ENCODE data around the gene LDLRAD4. TPM values are rescaled to one million over a fixed set of nuclear protein-coding genes. Genes with fewer than 3 reads are reported as not detected.

The LDLRAD4 gene
- total RNA-seq, 1 donor from 2014 or later, result 20.4 TPM

DNA sequence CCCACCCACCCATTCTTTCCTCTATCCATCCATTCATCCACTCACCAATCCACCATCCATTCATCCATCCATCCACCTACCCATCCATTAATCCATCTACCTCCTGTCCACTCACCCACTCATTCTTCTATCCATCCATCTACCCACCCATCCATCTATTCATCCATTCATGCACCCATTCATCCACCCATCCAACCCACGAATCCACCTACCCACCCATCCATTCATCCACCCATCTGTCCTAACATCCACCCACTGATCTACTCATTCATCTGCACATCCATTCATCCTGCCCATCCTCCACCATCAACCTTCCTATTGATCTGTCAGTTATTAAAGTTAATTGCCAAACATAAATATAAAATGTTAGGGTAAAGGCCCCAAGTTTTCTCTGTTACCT, 25.6 kb downstream of the LDLRAD4 start:
- Mint-ChIP-seq H3K4me1 (ENCODE audit: unreplicated experiment) (no peaks in the 10 kb centered on the region), H3K36me3 (ENCODE audit: unreplicated experiment) (no peaks in the 10 kb centered on the region), H3K4me3 (ENCODE audit: unreplicated experiment) (no peak overlapping the region), H3K9me3 (ENCODE audit: unreplicated experiment) (no peaks in the 10 kb centered on the region), H3K27me3 (ENCODE audit: unreplicated experiment) (no peaks in the 10 kb centered on the region), H3K27ac (ENCODE audit: unreplicated experiment) (no peak overlapping the region)
- TF ChIP-seq, protein P1, sequence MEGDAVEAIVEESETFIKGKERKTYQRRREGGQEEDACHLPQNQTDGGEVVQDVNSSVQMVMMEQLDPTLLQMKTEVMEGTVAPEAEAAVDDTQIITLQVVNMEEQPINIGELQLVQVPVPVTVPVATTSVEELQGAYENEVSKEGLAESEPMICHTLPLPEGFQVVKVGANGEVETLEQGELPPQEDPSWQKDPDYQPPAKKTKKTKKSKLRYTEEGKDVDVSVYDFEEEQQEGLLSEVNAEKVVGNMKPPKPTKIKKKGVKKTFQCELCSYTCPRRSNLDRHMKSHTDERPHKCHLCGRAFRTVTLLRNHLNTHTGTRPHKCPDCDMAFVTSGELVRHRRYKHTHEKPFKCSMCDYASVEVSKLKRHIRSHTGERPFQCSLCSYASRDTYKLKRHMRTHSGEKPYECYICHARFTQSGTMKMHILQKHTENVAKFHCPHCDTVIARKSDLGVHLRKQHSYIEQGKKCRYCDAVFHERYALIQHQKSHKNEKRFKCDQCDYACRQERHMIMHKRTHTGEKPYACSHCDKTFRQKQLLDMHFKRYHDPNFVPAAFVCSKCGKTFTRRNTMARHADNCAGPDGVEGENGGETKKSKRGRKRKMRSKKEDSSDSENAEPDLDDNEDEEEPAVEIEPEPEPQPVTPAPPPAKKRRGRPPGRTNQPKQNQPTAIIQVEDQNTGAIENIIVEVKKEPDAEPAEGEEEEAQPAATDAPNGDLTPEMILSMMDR (IDR thresholded peaks at IDR 0.05), result no peak
- DNase-seq (ENCODE audit: extremely low spot score, unreplicated experiment), result no peak

GRCh38 chr18:13245481-13246000, 27.0 kb downstream of the LDLRAD4 start:
- H3K4me3 Mint-ChIP-seq (ENCODE audit: unreplicated experiment), result no peak overlapping the region
- TF ChIP-seq, protein P1 (IDR thresholded peaks at IDR 0.05), result no peak

DNA sequence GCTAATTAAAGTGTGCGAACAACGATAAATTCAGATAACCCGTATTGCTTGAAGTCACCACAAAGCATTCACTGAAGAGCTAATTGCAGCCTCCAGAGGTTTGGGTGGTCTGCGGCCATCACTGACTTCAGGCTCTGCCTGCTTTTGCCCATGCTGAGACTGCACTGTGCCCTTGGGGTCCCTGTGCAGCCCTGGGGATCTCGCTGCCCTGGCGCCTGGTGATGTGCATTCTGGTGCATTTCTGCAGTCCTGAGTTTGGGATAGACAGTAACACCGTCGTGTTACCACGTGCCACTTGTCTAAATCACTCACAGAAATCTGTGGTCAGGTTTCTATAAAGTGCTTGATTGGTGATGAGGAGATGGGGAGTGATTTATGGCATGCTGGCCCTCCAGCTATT, 27.6 kb downstream of the LDLRAD4 start:
- TF ChIP-seq, protein P1 (IDR thresholded peaks at IDR 0.05), result no peak
- H3K9me3 Mint-ChIP-seq (ENCODE audit: unreplicated experiment), result peaks cover 4% of the 10 kb centered on the region

More at GRCh38 chr18:13245481-13246000, 27.0 kb downstream of the LDLRAD4 start:
- peaks cover 6% of the 10 kb centered on the region for H3K27me3 Mint-ChIP-seq (ENCODE audit: unreplicated experiment)
- H3K9me3 Mint-ChIP-seq (ENCODE audit: unreplicated experiment), result peaks cover 4% of the 10 kb centered on the region
- no peak overlapping the region for H3K27ac Mint-ChIP-seq (ENCODE audit: unreplicated experiment)
- DNase-seq (ENCODE audit: extremely low spot score, unreplicated experiment), result peak; percentile 38
- H3K36me3 Mint-ChIP-seq (ENCODE audit: unreplicated experiment), result no peaks in the 10 kb centered on the region
- no peaks in the 10 kb centered on the region for H3K4me1 Mint-ChIP-seq (ENCODE audit: unreplicated experiment)

GRCh38 chr18:13246591-13246990, 28.0 kb downstream of the LDLRAD4 start:
- H3K9me3 Mint-ChIP-seq (ENCODE audit: unreplicated experiment), result peaks cover 4% of the 10 kb centered on the region
- H3K4me1 Mint-ChIP-seq (ENCODE audit: unreplicated experiment), result no peaks in the 10 kb centered on the region
- DNase-seq (ENCODE audit: extremely low spot score, unreplicated experiment), result peak; percentile 32
- TF ChIP-seq, protein P1 (IDR thresholded peaks at IDR 0.05), result no peak
- H3K27ac Mint-ChIP-seq (ENCODE audit: unreplicated experiment), result no peak overlapping the region
- H3K27me3 Mint-ChIP-seq (ENCODE audit: unreplicated experiment), result peaks cover 9% of the 10 kb centered on the region
- no peak overlapping the region for H3K4me3 Mint-ChIP-seq (ENCODE audit: unreplicated experiment)
- H3K36me3 Mint-ChIP-seq (ENCODE audit: unreplicated experiment), result no peaks in the 10 kb centered on the region

More for the DNA sequence above, 27.6 kb downstream of the LDLRAD4 start:
- Mint-ChIP-seq H3K27ac (ENCODE audit: unreplicated experiment) (no peak overlapping the region), H3K4me3 (ENCODE audit: unreplicated experiment) (no peak overlapping the region), H3K4me1 (ENCODE audit: unreplicated experiment) (no peaks in the 10 kb centered on the region), H3K27me3 (ENCODE audit: unreplicated experiment) (peaks cover 8% of the 10 kb centered on the region), H3K36me3 (ENCODE audit: unreplicated experiment) (no peaks in the 10 kb centered on the region)
- DNase-seq (ENCODE audit: extremely low spot score, unreplicated experiment), result peak; percentile 62

- Mint-ChIP-seq H3K27me3 (ENCODE audit: unreplicated experiment) (peaks cover 9% of the 10 kb centered on the region), H3K36me3 (ENCODE audit: unreplicated experiment) (no peaks in the 10 kb centered on the region), H3K27ac (ENCODE audit: unreplicated experiment) (no peak overlapping the region), H3K4me3 (ENCODE audit: unreplicated experiment) (no peak overlapping the region), H3K4me1 (ENCODE audit: unreplicated experiment) (no peaks in the 10 kb centered on the region), H3K9me3 (ENCODE audit: unreplicated experiment) (peaks cover 4% of the 10 kb centered on the region)
- TF ChIP-seq, protein P1 (IDR thresholded peaks at IDR 0.05), result no peak
- DNase-seq (ENCODE audit: extremely low spot score, unreplicated experiment), result no peak
These were observed 28.9 kb downstream of the LDLRAD4 start for GRCh38 chr18:13247506-13247905.
